HL-60 (cell line): ENCODE data around the gene GNG7.

Source experiments
- DNase-seq, 2 experiments: peaks; one replicate each; pipeline ENCODE4 v3.0.0-alpha.2; 2010 to 2020; ENCODE audit warnings: low read depth in 1 of 2, low spot score in 1 of 2
- H3K27ac ChIP-seq: fragments of 250-450 bp; sonication (Bioruptor Pico); replicated peaks from 2 replicates; pipeline ENCODE4 v1.5.1; 2020; ENCODE audit warnings: mild to moderate bottlenecking, moderate library complexity
- H3K27me3 ChIP-seq: fragments of 250-450 bp; sonication (Bioruptor Pico); 2 replicates; pipeline ENCODE4 v1.5.1; 2021; ENCODE audit warnings: mild to moderate bottlenecking, moderate library complexity; ENCODE audit not compliant: insufficient read depth, poor library complexity, severe bottlenecking
- H3K4me3 ChIP-seq: replicated peaks from 2 replicates; pipeline ENCODE4 v1.5.1; 2011; ENCODE audit warnings: mild to moderate bottlenecking, control low read depth, low read length; ENCODE audit not compliant: insufficient read depth
- GABPA ChIP-seq: IDR thresholded peaks from 2 replicates; pipeline ENCODE4 v1.6.1; 2012; ENCODE audit warnings: low read depth
- POLR2AphosphoS5 ChIP-seq: IDR thresholded peaks from 2 replicates; pipeline ENCODE4 v1.6.1; 2012; ENCODE audit warnings: low read depth
- REST ChIP-seq: IDR thresholded peaks from 2 replicates; pipeline ENCODE4 v1.6.1; 2012; ENCODE audit warnings: low read depth; ENCODE audit not compliant: insufficient replicate concordance
- SPI1 ChIP-seq: IDR thresholded peaks from 2 replicates; pipeline ENCODE4 v1.6.1; 2012; ENCODE audit warnings: low read depth, mild to moderate bottlenecking, borderline replicate concordance
- TF ChIP-seq, protein P1 (sequence below): IDR thresholded peaks from one replicate; pipeline ENCODE4 v1.5.1; 2011; ENCODE audit warnings: low read length, control low read depth, inconsistent platforms; ENCODE audit not compliant: insufficient read depth

The GNG7 gene

GRCh38 chr19:2719920-2720776 lies 17.7 kb upstream of the GNG7 start:
- TF ChIP-seq GABPA, result no peak
- no peak for TF ChIP-seq REST
- TF ChIP-seq, protein P1, sequence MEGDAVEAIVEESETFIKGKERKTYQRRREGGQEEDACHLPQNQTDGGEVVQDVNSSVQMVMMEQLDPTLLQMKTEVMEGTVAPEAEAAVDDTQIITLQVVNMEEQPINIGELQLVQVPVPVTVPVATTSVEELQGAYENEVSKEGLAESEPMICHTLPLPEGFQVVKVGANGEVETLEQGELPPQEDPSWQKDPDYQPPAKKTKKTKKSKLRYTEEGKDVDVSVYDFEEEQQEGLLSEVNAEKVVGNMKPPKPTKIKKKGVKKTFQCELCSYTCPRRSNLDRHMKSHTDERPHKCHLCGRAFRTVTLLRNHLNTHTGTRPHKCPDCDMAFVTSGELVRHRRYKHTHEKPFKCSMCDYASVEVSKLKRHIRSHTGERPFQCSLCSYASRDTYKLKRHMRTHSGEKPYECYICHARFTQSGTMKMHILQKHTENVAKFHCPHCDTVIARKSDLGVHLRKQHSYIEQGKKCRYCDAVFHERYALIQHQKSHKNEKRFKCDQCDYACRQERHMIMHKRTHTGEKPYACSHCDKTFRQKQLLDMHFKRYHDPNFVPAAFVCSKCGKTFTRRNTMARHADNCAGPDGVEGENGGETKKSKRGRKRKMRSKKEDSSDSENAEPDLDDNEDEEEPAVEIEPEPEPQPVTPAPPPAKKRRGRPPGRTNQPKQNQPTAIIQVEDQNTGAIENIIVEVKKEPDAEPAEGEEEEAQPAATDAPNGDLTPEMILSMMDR, result no peak
- TF ChIP-seq POLR2AphosphoS5, result no peak
- TF ChIP-seq SPI1, result no peak
- peak overlapping the region; percentile 25 for H3K4me3 ChIP-seq
- H3K27me3 ChIP-seq, result peaks cover 16% of the 10 kb centered on the region
- no peak for DNase-seq
- H3K27ac ChIP-seq, result no peak overlapping the region

DNA sequence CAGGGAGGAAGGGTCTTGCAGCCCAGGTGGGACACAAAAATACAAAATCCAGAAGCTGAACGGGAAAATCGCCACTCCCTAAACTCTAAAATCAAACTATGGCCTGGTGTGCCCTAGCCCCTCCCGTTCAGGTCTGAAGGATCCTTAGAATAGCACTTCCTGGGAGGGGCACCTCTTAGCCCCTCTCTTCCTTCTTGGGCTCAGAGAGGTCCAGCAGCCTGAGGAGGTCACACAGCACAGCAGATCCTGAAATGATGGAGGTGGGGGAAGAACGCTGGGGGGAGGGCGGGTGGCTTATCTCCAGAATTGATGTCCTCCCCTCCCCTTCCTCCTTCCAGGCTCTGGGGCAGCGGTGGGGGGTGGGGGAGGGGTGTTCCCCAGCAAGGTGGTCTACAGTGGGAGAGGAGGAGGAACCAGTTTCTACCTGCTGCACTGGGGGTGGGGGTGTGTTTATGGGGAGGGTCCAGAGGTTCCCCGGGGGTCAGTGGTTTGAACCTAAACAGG lies 16.8 kb upstream of the GNG7 start:
- Histone ChIP-seq H3K27me3 (peaks cover 16% of the 10 kb centered on the region), H3K27ac (no peak overlapping the region), H3K4me3 (no peak overlapping the region)
- TF ChIP-seq SPI1 (no peak), GABPA (no peak), REST (no peak), POLR2AphosphoS5 (no peak)
- TF ChIP-seq, protein P1, result no peak
- DNase-seq, result no peak

- TF ChIP-seq POLR2AphosphoS5, result no peak
- TF ChIP-seq, protein P1, result no peak
- no peak for DNase-seq
- no peak overlapping the region for H3K4me3 ChIP-seq
- H3K27me3 ChIP-seq, result peaks cover 16% of the 10 kb centered on the region
- no peak overlapping the region for H3K27ac ChIP-seq
Observed at GRCh38 chr19:2717638-2718541, 15.4 kb upstream of the GNG7 start.
